Peyer's patch (tissue), 4 donors: ENCODE data around the gene TRIM17. TPM values are rescaled to one million over a fixed set of nuclear protein-coding genes. Genes with fewer than 3 reads are reported as not detected.

Experiments used
- DNase-seq, 3 donors: peaks; one replicate each; pipeline ENCODE4 v3.0.0-alpha.2; 2017 to 2019
- H3K27ac ChIP-seq, 4 donors: fragments of 200-600 bp; sonication (generic); one replicate each; pipeline ENCODE4 v1.5.1; 2016 to 2019
- H3K27me3 ChIP-seq, 2 donors: fragments of 200-600 bp; sonication (generic); one replicate each; pipeline ENCODE4 v1.5.1; 2019
- H3K36me3 ChIP-seq, 3 donors: fragments of 200-600 bp; sonication (generic); one replicate each; pipeline ENCODE4 v1.5.1; 2016 to 2019
- H3K4me1 ChIP-seq, 4 donors: fragments of 200-600 bp; sonication (generic); one replicate each; pipeline ENCODE4 v1.5.1; 2016 to 2019
- H3K4me3 ChIP-seq, 4 donors: fragments of 200-600 bp; sonication (generic); 1 replicate in 3 of 4; 2 replicates in 1 of 4; pipeline ENCODE4 v1.5.1; 2016 to 2019; ENCODE audit warnings: mild to moderate bottlenecking in 1 of 4
- H3K9me3 ChIP-seq, 4 donors: fragments of 200-600 bp; sonication (generic); one replicate each; pipeline ENCODE4 v1.5.1; 2016 to 2019; ENCODE audit warnings: mild to moderate bottlenecking in 1 of 4
- POLR2A ChIP-seq, 2 donors: fragments of 450-650 bp; IDR thresholded peaks; one replicate each; pipeline ENCODE4 v1.5.1; 2017; ENCODE audit warnings: antibody characterized with exemption in 2 of 2, mild to moderate bottlenecking in 2 of 2, moderate library complexity in 2 of 2
- total RNA-seq, 4 donors: library from RNA; depleted of rRNA; stranded (reverse); fragments of >200 nt; gene quantifications; one replicate each; pipeline ENCODE4 v1.1.0, GENCODE V29; 2016
- TF ChIP-seq, protein P1 (sequence below), 6 experiments: fragments of 450-650 bp in 4 of 6; fragments of 200-600 bp in 2 of 6; sonication (generic) in 1 of 6; IDR thresholded peaks; one replicate each; pipeline ENCODE4 v1.5.1; 2017 to 2019; ENCODE audit warnings: antibody characterized with exemption in 6 of 6, mild to moderate bottlenecking in 3 of 6, moderate library complexity in 1 of 6

The TRIM17 gene
- total RNA-seq, 4 donors from 2014 or later = 2.5 to 2.7 TPM; not detected in 2

DNA sequence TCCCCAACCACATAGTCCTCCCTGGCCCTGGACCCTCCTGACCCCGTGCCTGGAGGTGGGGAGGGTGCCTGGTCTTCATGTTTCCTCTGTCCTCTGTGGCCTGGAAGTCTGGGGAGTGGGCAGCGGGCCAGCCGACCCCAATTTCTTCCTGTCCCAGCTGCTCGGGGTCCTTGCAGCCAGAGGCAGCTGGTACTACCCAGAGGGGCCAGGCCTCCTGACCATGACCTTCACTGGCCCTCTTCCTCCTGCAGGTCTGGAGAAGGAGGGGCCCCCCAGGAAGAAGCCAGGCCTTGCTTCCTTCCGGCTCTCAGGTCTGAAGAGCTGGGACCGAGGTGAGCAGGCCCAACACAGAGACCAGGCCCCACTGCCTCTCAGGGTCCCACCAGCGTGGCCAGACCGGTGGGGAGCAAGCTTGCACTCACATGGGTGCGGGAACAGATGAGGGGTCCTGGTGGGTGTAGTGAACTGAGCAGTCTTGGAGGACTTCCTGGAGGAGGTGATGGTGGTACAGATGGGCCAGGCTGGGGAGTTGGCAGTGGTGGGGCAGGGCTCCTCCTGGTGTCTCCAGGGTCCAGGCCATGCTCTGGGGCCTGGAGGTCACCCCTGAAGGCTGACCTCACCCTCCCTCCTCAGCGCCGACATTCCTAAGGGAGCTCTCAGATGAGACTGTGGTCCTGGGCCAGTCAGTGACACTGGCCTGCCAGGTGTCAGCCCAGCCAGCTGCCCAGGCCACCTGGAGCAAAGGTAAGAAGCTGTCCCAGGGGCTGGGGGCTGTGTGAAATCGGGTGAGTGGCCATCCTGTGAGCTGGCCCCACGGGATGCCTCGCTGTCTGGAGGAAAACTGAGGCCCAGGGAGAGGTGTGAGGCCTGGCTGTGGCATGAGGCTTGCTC is 42.7 kb downstream of the TRIM17 start:
- H3K9me3 ChIP-seq = no peaks in the 10 kb centered on the region
- H3K4me1 ChIP-seq = peaks cover 0 to 17% (median 3%) of the 10 kb centered on the region in 4 donors
- peak in 1 of 3 donors; percentile 41 for DNase-seq
- no peaks in the 10 kb centered on the region for H3K27me3 ChIP-seq
- TF ChIP-seq, protein P1, sequence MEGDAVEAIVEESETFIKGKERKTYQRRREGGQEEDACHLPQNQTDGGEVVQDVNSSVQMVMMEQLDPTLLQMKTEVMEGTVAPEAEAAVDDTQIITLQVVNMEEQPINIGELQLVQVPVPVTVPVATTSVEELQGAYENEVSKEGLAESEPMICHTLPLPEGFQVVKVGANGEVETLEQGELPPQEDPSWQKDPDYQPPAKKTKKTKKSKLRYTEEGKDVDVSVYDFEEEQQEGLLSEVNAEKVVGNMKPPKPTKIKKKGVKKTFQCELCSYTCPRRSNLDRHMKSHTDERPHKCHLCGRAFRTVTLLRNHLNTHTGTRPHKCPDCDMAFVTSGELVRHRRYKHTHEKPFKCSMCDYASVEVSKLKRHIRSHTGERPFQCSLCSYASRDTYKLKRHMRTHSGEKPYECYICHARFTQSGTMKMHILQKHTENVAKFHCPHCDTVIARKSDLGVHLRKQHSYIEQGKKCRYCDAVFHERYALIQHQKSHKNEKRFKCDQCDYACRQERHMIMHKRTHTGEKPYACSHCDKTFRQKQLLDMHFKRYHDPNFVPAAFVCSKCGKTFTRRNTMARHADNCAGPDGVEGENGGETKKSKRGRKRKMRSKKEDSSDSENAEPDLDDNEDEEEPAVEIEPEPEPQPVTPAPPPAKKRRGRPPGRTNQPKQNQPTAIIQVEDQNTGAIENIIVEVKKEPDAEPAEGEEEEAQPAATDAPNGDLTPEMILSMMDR (IDR thresholded peaks at IDR 0.05) = no peak
- TF ChIP-seq POLR2A (IDR thresholded peaks at IDR 0.05) = no peak
- H3K27ac ChIP-seq = peak overlapping the region in 1 of 4 donors; percentile 25
- H3K36me3 ChIP-seq = no peaks in the 10 kb centered on the region
- H3K4me3 ChIP-seq = no peak overlapping the region

DNA sequence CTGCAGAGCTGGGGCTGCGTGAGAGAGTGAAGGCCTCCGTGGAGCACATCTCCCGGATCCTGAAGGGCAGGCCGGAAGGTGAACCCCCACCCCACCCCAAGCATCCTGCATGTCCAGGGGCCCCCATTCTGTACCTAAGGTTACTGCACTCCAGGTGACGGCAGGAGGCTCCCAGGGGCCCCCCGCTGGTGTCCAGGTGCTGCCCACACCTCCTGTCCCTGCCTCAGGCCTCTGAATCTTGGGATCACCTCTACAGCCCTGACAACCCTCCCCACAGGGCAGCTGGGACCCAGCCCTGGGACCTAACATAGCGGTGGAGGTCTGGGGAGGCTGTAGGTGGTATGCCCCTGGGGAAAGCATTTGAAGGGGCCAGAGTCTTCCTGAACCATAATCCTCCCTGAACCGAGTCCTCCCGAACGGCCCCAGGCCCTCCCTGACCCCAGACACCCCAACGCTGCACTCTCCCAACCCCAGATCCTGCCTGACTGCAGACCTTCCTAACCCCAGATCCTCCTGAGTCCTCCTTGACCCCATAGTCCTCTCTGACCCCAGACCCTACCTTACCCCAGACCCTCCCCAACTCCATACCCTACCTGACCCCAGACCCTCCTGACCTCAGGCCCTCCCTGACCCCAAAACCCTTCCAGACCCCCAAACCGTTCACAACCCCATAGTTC is 43.5 kb downstream of the TRIM17 start:
- TF ChIP-seq, protein P1 (IDR thresholded peaks at IDR 0.05) = no peak
- TF ChIP-seq POLR2A (IDR thresholded peaks at IDR 0.05) = no peak
- Histone ChIP-seq H3K4me3 (no peak overlapping the region), H3K36me3 (no peaks in the 10 kb centered on the region), H3K4me1 (peaks cover 0 to 9% (median 0%) of the 10 kb centered on the region in 4 donors), H3K27ac (no peak overlapping the region), H3K27me3 (no peaks in the 10 kb centered on the region), H3K9me3 (no peaks in the 10 kb centered on the region)
- DNase-seq = peak in 1 of 3 donors; percentile 31

DNA sequence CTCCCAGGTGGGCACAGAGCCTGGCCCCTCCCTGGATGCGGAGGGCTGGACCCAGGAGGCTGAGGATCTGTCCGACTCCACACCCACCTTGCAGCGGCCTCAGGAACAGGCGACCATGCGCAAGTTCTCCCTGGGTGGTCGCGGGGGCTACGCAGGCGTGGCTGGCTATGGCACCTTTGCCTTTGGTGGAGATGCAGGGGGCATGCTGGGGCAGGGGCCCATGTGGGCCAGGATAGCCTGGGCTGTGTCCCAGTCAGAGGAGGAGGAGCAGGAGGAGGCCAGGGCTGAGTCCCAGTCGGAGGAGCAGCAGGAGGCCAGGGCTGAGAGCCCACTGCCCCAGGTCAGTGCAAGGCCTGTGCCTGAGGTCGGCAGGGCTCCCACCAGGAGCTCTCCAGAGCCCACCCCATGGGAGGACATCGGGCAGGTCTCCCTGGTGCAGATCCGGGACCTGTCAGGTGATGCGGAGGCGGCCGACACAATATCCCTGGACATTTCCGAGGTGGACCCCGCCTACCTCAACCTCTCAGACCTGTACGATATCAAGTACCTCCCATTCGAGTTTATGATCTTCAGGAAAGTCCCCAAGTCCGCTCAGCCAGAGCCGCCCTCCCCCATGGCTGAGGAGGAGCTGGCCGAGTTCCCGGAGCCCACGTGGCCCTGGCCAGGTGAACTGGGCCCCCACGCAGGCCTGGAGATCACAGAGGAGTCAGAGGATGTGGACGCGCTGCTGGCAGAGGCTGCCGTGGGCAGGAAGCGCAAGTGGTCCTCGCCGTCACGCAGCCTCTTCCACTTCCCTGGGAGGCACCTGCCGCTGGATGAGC is 44.3 kb downstream of the TRIM17 start:
- Histone ChIP-seq H3K4me1 (peaks cover 0 to 6% (median 0%) of the 10 kb centered on the region in 4 donors), H3K4me3 (no peak overlapping the region), H3K27ac (no peak overlapping the region), H3K36me3 (no peaks in the 10 kb centered on the region), H3K9me3 (no peaks in the 10 kb centered on the region), H3K27me3 (no peaks in the 10 kb centered on the region)
- DNase-seq = peak in 1 of 3 donors; percentile 65
- TF ChIP-seq, protein P1 (IDR thresholded peaks at IDR 0.05) = no peak
- TF ChIP-seq POLR2A (IDR thresholded peaks at IDR 0.05) = no peak

DNA sequence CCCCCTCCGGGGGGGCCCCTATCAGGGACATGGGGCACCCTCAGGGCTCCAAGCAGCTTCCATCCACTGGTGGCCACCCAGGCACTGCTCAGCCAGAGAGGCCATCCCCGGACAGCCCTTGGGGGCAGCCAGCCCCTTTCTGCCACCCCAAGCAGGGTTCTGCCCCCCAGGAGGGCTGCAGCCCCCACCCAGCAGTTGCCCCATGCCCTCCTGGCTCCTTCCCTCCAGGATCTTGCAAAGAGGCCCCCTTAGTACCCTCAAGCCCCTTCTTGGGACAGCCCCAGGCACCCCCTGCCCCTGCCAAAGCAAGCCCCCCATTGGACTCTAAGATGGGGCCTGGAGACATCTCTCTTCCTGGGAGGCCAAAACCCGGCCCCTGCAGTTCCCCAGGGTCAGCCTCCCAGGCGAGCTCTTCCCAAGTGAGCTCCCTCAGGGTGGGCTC is 44.9 kb downstream of the TRIM17 start:
- Histone ChIP-seq H3K27ac (no peak overlapping the region), H3K9me3 (no peaks in the 10 kb centered on the region), H3K27me3 (no peaks in the 10 kb centered on the region), H3K36me3 (no peaks in the 10 kb centered on the region), H3K4me3 (no peak overlapping the region), H3K4me1 (peaks cover 0 to 6% (median 0%) of the 10 kb centered on the region in 4 donors)
- TF ChIP-seq POLR2A (IDR thresholded peaks at IDR 0.05) = no peak
- TF ChIP-seq, protein P1 (IDR thresholded peaks at IDR 0.05) = no peak
- no peak for DNase-seq
